Mesenchymal stem cell (in vitro differentiated cells and primary cell): ENCODE data around the gene HIGD1A.

Experiments
- DNase-seq: peaks from one replicate; pipeline ENCODE4 v3.0.0-alpha.2; 2013
- H2AFZ ChIP-seq: one replicate; pipeline ENCODE4 v1.6.1; 2013; ENCODE audit warnings: low read depth, mild to moderate bottlenecking, control low read depth, inconsistent platforms, low read length, moderate library complexity
- H2AK5ac ChIP-seq: 2 replicates; pipeline ENCODE4 v1.6.1; 2013; ENCODE audit warnings: low read length, moderate library complexity, mild to moderate bottlenecking, inconsistent platforms; ENCODE audit not compliant: severe bottlenecking
- H2BK120ac ChIP-seq: one replicate; pipeline ENCODE4 v1.6.1; 2013; ENCODE audit warnings: low read depth, mild to moderate bottlenecking, inconsistent platforms, low read length, moderate library complexity
- H2BK12ac ChIP-seq, 2 experiments: one replicate each; pipeline ENCODE4 v1.6.1; 2013; ENCODE audit warnings: inconsistent platforms in 2 of 2, low read length in 2 of 2, mild to moderate bottlenecking in 2 of 2, moderate library complexity in 2 of 2, control low read depth in 1 of 2
- H2BK15ac ChIP-seq: one replicate; pipeline ENCODE4 v1.6.1; 2013; ENCODE audit warnings: mild to moderate bottlenecking, low read depth, inconsistent platforms; ENCODE audit not compliant: poor library complexity, severe bottlenecking
- H2BK5ac ChIP-seq: 2 replicates; pipeline ENCODE4 v1.6.1; 2013; ENCODE audit warnings: low read depth, mild to moderate bottlenecking, low read length, control low read depth, inconsistent platforms; ENCODE audit not compliant: poor library complexity, severe bottlenecking
- H3K14ac ChIP-seq, 2 experiments: one replicate each; pipeline ENCODE4 v1.6.1; 2013; ENCODE audit warnings: inconsistent platforms in 2 of 2, low read length in 2 of 2, control low read depth in 1 of 2, mild to moderate bottlenecking in 1 of 2, moderate library complexity in 1 of 2
- H3K18ac ChIP-seq, 2 experiments: one replicate each; pipeline ENCODE4 v1.6.1; 2013; ENCODE audit warnings: inconsistent platforms in 2 of 2, low read length in 2 of 2, control low read depth in 1 of 2, low read depth in 1 of 2, mild to moderate bottlenecking in 1 of 2
- H3K23ac ChIP-seq, 2 experiments: one replicate each; pipeline ENCODE4 v1.6.1; 2013; ENCODE audit warnings: inconsistent platforms in 2 of 2, low read length in 2 of 2, mild to moderate bottlenecking in 2 of 2, moderate library complexity in 2 of 2, control low read depth in 1 of 2
- H3K27ac ChIP-seq: 2 replicates; pipeline ENCODE4 v1.5.1; 2013; ENCODE audit warnings: mild to moderate bottlenecking, moderate library complexity, low read length, control low read depth, inconsistent platforms; ENCODE audit not compliant: poor library complexity, severe bottlenecking
- H3K27me3 ChIP-seq, 2 experiments: 2 replicates each; pipeline versions ENCODE4 v1.6.1 to v1.7.0; 2013; ENCODE audit warnings: low read length in 2 of 2, mild to moderate bottlenecking in 2 of 2, moderate library complexity in 2 of 2, control low read depth in 1 of 2, inconsistent platforms in 1 of 2; ENCODE audit not compliant: control insufficient read depth in 1 of 2, insufficient read depth in 1 of 2
- H3K36me3 ChIP-seq, 2 experiments: 2 replicates each; pipeline versions ENCODE4 v1.6.1 to v1.7.0; 2013; ENCODE audit warnings: low read length in 2 of 2, control low read depth in 1 of 2, inconsistent platforms in 1 of 2, low read depth in 1 of 2, mild to moderate bottlenecking in 1 of 2; ENCODE audit not compliant: insufficient read depth in 2 of 2, control insufficient read depth in 1 of 2
- H3K4ac ChIP-seq, 2 experiments: one replicate each; pipeline ENCODE4 v1.6.1; 2013; ENCODE audit warnings: inconsistent platforms in 2 of 2, low read length in 2 of 2, mild to moderate bottlenecking in 2 of 2, moderate library complexity in 2 of 2, control low read depth in 1 of 2, low read depth in 1 of 2
- H3K4me1 ChIP-seq: 2 replicates; pipeline ENCODE4 v1.6.1; 2013; ENCODE audit warnings: low read depth, low read length, control low read depth; ENCODE audit not compliant: control insufficient read depth, insufficient read depth
- H3K4me2 ChIP-seq: 2 replicates; pipeline ENCODE4 v1.6.1; 2013; ENCODE audit warnings: low read length, mild to moderate bottlenecking, inconsistent platforms; ENCODE audit not compliant: poor library complexity, severe bottlenecking
- H3K4me3 ChIP-seq, 2 experiments: 2 replicates each; pipeline versions ENCODE4 v1.5.1 to v1.7.0; 2013; ENCODE audit warnings: low read length in 2 of 2, mild to moderate bottlenecking in 2 of 2, control low read depth in 1 of 2, low read depth in 1 of 2; ENCODE audit not compliant: insufficient read depth in 1 of 2
- H3K79me1 ChIP-seq: replicated peaks from 2 replicates; pipeline ENCODE4 v1.6.1; 2013; ENCODE audit warnings: mild to moderate bottlenecking, control low read depth, low read length, inconsistent platforms; ENCODE audit not compliant: poor library complexity, severe bottlenecking
- H3K9ac ChIP-seq: 2 replicates; pipeline ENCODE4 v1.7.0; 2013; ENCODE audit warnings: mild to moderate bottlenecking, low read length, moderate library complexity
- H3K9me3 ChIP-seq: 2 replicates; pipeline ENCODE4 v1.7.0; 2013; ENCODE audit warnings: mild to moderate bottlenecking, low read length; ENCODE audit not compliant: control insufficient read depth
- H4K8ac ChIP-seq: one replicate; pipeline ENCODE4 v1.6.1; 2013; ENCODE audit warnings: inconsistent platforms, mild to moderate bottlenecking, low read length, moderate library complexity
- H4K91ac ChIP-seq: one replicate; pipeline ENCODE4 v1.6.1; 2013; ENCODE audit warnings: mild to moderate bottlenecking, low read length, inconsistent platforms
- WGBS: methylation state at CpG from one replicate; pipeline ENCODE4 v1.1.7; 2013; ENCODE audit warnings: mixed read lengths; 5-methylcytosine and 5-hydroxymethylcytosine counted together

Gene HIGD1A

DNA sequence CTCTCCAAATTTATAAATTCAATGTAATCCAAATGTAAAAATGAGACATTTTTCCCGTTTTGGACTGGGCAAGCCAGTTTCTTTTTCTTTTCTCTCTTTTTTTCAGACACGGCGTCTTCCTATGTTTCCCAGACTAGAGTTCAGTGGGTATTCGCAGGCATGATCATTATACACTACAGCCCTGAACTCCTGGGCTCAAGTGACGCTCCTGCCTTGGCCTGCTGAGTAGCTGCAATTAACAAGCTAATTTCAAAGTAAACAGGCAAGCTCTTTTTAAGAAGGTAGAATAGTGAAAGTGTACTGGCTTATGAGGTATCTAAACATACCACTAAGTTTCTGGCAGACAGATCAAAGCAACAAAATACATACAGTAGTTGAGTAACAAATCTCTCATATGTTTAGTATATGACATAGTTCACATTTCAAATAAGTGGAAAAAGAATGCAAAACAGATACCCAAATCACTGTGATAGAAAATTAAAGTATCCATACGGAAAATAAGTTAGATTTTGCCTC is 13.5 kb downstream of the HIGD1A start:
- H3K36me3 ChIP-seq = peaks cover 10 to 45% of the 10 kb centered on the region in 2 experiments
- no peak overlapping the region for H4K8ac ChIP-seq
- H3K27ac ChIP-seq = no peak overlapping the region
- no peak overlapping the region for H3K14ac ChIP-seq
- no peak overlapping the region for H2BK5ac ChIP-seq
- no peak overlapping the region for H3K9ac ChIP-seq
- no peak overlapping the region for H2AK5ac ChIP-seq
- no peaks in the 10 kb centered on the region for H3K9me3 ChIP-seq
- no peak overlapping the region for H3K4ac ChIP-seq
- no peak overlapping the region for H4K91ac ChIP-seq
- no peak overlapping the region for H3K4me2 ChIP-seq
- 97% methylated on average over 5 of the region's 6 CpGs for WGBS
- no peak overlapping the region for H3K18ac ChIP-seq
- H3K79me1 ChIP-seq = peaks cover 18% of the 10 kb centered on the region
- no peak overlapping the region for H2BK120ac ChIP-seq
- no peak overlapping the region for H3K23ac ChIP-seq
- H2AFZ ChIP-seq = no peak overlapping the region
- H2BK15ac ChIP-seq = no peak overlapping the region
- no peaks in the 10 kb centered on the region for H3K27me3 ChIP-seq
- DNase-seq = no peak
- no peak overlapping the region for H3K4me3 ChIP-seq
- no peak overlapping the region for H2BK12ac ChIP-seq
- no peaks in the 10 kb centered on the region for H3K4me1 ChIP-seq

GRCh38 chr3:42786631-42787030 is 17.7 kb downstream of the HIGD1A start:
- Histone ChIP-seq H4K8ac (no peak overlapping the region), H3K4ac (no peak overlapping the region), H3K9me3 (no peaks in the 10 kb centered on the region), H3K27me3 (no peaks in the 10 kb centered on the region), H2BK12ac (no peak overlapping the region), H3K18ac (no peak overlapping the region), H2BK120ac (no peak overlapping the region), H2AK5ac (no peak overlapping the region), H3K4me3 (no peak overlapping the region), H2AFZ (no peak overlapping the region), H3K23ac (no peak overlapping the region), H3K4me2 (no peak overlapping the region), H3K4me1 (no peaks in the 10 kb centered on the region), H2BK5ac (no peak overlapping the region), H3K27ac (no peak overlapping the region), H3K79me1 (peaks cover 9% of the 10 kb centered on the region), H3K36me3 (peaks cover 6 to 55% of the 10 kb centered on the region in 2 experiments), H3K14ac (no peak overlapping the region), H3K9ac (no peak overlapping the region), H2BK15ac (no peak overlapping the region), H4K91ac (no peak overlapping the region)
- WGBS = 100% methylated on average over 2 of the region's 2 CpGs
- DNase-seq = no peak

- Histone ChIP-seq H3K23ac (no peak overlapping the region), H3K9ac (no peak overlapping the region), H2AFZ (no peak overlapping the region), H2BK15ac (no peak overlapping the region), H3K4ac (no peak overlapping the region), H4K91ac (no peak overlapping the region), H2BK12ac (no peak overlapping the region), H3K4me1 (no peaks in the 10 kb centered on the region), H3K79me1 (peaks cover 9% of the 10 kb centered on the region), H3K4me2 (no peak overlapping the region), H4K8ac (no peak overlapping the region), H2AK5ac (no peak overlapping the region), H3K27me3 (no peaks in the 10 kb centered on the region), H3K36me3 (peaks cover 6 to 55% of the 10 kb centered on the region in 2 experiments), H3K27ac (no peak overlapping the region), H3K4me3 (no peak overlapping the region), H3K14ac (no peak overlapping the region), H3K18ac (no peak overlapping the region), H2BK120ac (no peak overlapping the region), H2BK5ac (no peak overlapping the region), H3K9me3 (no peaks in the 10 kb centered on the region)
- no peak for DNase-seq
- WGBS = 100% methylated on average over 1 of the region's 1 CpG
Observed at GRCh38 chr3:42786212-42786611, 18.1 kb downstream of the HIGD1A start.

GRCh38 chr3:42780892-42781700 is 23.2 kb downstream of the HIGD1A start:
- Histone ChIP-seq H3K18ac (no peak overlapping the region), H3K9ac (peak overlapping the region; percentile 82), H2AK5ac (no peak overlapping the region), H3K14ac (no peak overlapping the region), H3K23ac (no peak overlapping the region), H3K9me3 (no peaks in the 10 kb centered on the region), H2BK15ac (no peak overlapping the region), H3K36me3 (peaks cover 0 to 30% of the 10 kb centered on the region in 2 experiments), H3K27me3 (no peaks in the 10 kb centered on the region), H2BK120ac (no peak overlapping the region), H3K4me2 (no peak overlapping the region), H3K4me1 (peaks cover 3% of the 10 kb centered on the region), H3K27ac (peak overlapping the region; percentile 38), H2BK5ac (no peak overlapping the region), H3K4me3 (no peak overlapping the region), H3K79me1 (peaks cover 4% of the 10 kb centered on the region), H2AFZ (no peak overlapping the region), H4K91ac (no peak overlapping the region), H2BK12ac (no peak overlapping the region), H3K4ac (no peak overlapping the region), H4K8ac (no peak overlapping the region)
- peak; percentile 81 for DNase-seq
- 65% methylated on average over 8 of the region's 11 CpGs for WGBS
